Measurements from ENCODE around the gene GNB4.

The GNB4 gene

GRCh38 chr3:179451265-179452175 lies at the start of gene GNB4:
GNB4 (minus strand) TSS chr3:179451470; CDS start chr3:179426200, 25,270 bp downstream.
- DNase-seq: peak; percentile 31

- DNase-seq: no peak
Observed at GRCh38 chr3:179495483-179495882, 44.2 kb upstream of the GNB4 start.

- no peak for DNase-seq
Observed at GRCh38 chr3:179493260-179493659, 42.0 kb upstream of the GNB4 start.

- no peak for DNase-seq
Observed at GRCh38 chr3:179488213-179488612, 36.9 kb upstream of the GNB4 start.

- no peak for DNase-seq
Observed at GRCh38 chr3:179486806-179487205, 35.5 kb upstream of the GNB4 start.

- no peak for DNase-seq
Observed at GRCh38 chr3:179482857-179483256, 31.6 kb upstream of the GNB4 start.

GRCh38 chr3:179476215-179476614 lies 24.9 kb upstream of the GNB4 start:
- DNase-seq: no peak

- DNase-seq: no peak
Observed at GRCh38 chr3:179474480-179474879, 23.2 kb upstream of the GNB4 start.

- no peak for DNase-seq
Observed at GRCh38 chr3:179473565-179473964, 22.3 kb upstream of the GNB4 start.

- peak; percentile 10 for DNase-seq
Observed at GRCh38 chr3:179464323-179465092, 13.2 kb upstream of the GNB4 start.

- no peak for DNase-seq
Observed at GRCh38 chr3:179463319-179463718, 12.0 kb upstream of the GNB4 start.

GRCh38 chr3:179460260-179460659 lies 9.0 kb upstream of the GNB4 start:
- no peak for DNase-seq

GRCh38 chr3:179455954-179456353 lies 4.7 kb upstream of the GNB4 start:
- DNase-seq: no peak

GRCh38 chr3:179454887-179455286 lies 3.6 kb upstream of the GNB4 start:
- no peak for DNase-seq

GRCh38 chr3:179453967-179454366 lies 2.7 kb upstream of the GNB4 start:
- no peak for DNase-seq

GRCh38 chr3:179452872-179453271 lies 1.6 kb upstream of the GNB4 start:
- DNase-seq: no peak

- no peak for DNase-seq
Observed at GRCh38 chr3:179452176-179452564, 900 bp upstream of the GNB4 start.

- peak; percentile 5 for DNase-seq
Observed at GRCh38 chr3:179450901-179451264, 387 bp downstream of the GNB4 start.

- no peak for DNase-seq
Observed at GRCh38 chr3:179450261-179450701, 989 bp downstream of the GNB4 start.

- DNase-seq: no peak
Observed at GRCh38 chr3:179449636-179450035, 1.6 kb downstream of the GNB4 start.

- no peak for DNase-seq
Observed at GRCh38 chr3:179447251-179447650, 4.0 kb downstream of the GNB4 start.

- DNase-seq: no peak
Observed at GRCh38 chr3:179446501-179446900, 4.8 kb downstream of the GNB4 start.

GRCh38 chr3:179438841-179439240 lies 12.4 kb downstream of the GNB4 start:
- DNase-seq: peak; percentile 7

- no peak for DNase-seq
Observed at GRCh38 chr3:179436517-179436916, 14.8 kb downstream of the GNB4 start.
